WTC11 (cell line): ENCODE data around the gene ATP12A. TPM values are rescaled to one million over a fixed set of nuclear protein-coding genes. Genes with fewer than 3 reads are reported as not detected.

ENCODE experiments used
- ATAC-seq: fragments of 200-7000 bp; cut with Tn5 transposase; 2 replicates; pipeline ENCODE4 v1.10.0; 2021; ENCODE audit warnings: mild to moderate bottlenecking, moderate library complexity
- CTCF ChIA-PET: fragments of 300-600 bp; sonication (Branson Sonifier 250); formaldehyde crosslinking; loops from one replicate; lab custom pipeline; 2021; ENCODE audit warnings: antibody characterized with exemption; lab: Charles Lee
- POLR2A ChIA-PET: fragments of 350-600 bp; sonication (Branson Sonifier 250); formaldehyde crosslinking; loops from one replicate; lab custom pipeline; 2021; ENCODE audit warnings: antibody characterized with exemption; lab: Charles Lee
- DNase-seq: peaks from one replicate; pipeline ENCODE4 v3.0.0; 2021; ENCODE audit warnings: low spot score
- H3K27ac Mint-ChIP-seq: 2 replicates; pipeline ENCODE4 v1.8.0; 2021; ENCODE audit warnings: mixed read lengths
- H3K27me3 Mint-ChIP-seq: 2 replicates; pipeline ENCODE4 v1.8.0; 2021; ENCODE audit warnings: low read depth, mild to moderate bottlenecking, moderate library complexity, mixed read lengths
- H3K36me3 Mint-ChIP-seq: 2 replicates; pipeline ENCODE4 v1.8.0; 2021; ENCODE audit warnings: mixed read lengths
- H3K4me1 Mint-ChIP-seq: 2 replicates; pipeline ENCODE4 v1.8.0; 2022; ENCODE audit warnings: mixed read lengths
- H3K4me3 Mint-ChIP-seq: 2 replicates; pipeline ENCODE4 v1.8.0; 2021; ENCODE audit warnings: mild to moderate bottlenecking, moderate library complexity, mixed read lengths
- H3K9me3 Mint-ChIP-seq: 2 replicates; pipeline ENCODE4 v1.8.0; 2021; ENCODE audit warnings: mixed read lengths
- AFF4 ChIP-seq: sonication (generic); formaldehyde crosslinking; IDR thresholded peaks from 2 replicates; pipeline ENCODE4 v1.8.1; 2023; ENCODE audit warnings: mild to moderate bottlenecking, missing genetic modification reagents, borderline replicate concordance
- ATF3 ChIP-seq: sonication (generic); formaldehyde crosslinking; conservative IDR thresholded peaks from 2 replicates; pipeline ENCODE4 v1.8.1; 2022; ENCODE audit warnings: mild to moderate bottlenecking, missing genetic modification reagents
- CDX4 ChIP-seq: fragments of 250-450 bp; sonication (Bioruptor Pico); IDR thresholded peaks from 2 replicates; pipeline ENCODE4 v1.9.0; 2021; ENCODE audit warnings: moderate library complexity, mild to moderate bottlenecking, inconsistent platforms, borderline replicate concordance
- CREB1 ChIP-seq: sonication (generic); formaldehyde crosslinking; IDR thresholded peaks from 2 replicates; pipeline ENCODE4 v1.8.0; 2023; ENCODE audit warnings: mild to moderate bottlenecking, missing genetic modification reagents
- E2F4 ChIP-seq: sonication (generic); formaldehyde crosslinking; IDR thresholded peaks from 2 replicates; pipeline ENCODE4 v1.8.1; 2022; ENCODE audit warnings: low read depth, mild to moderate bottlenecking, moderate library complexity, missing genetic modification reagents, borderline replicate concordance
- ESRRA ChIP-seq: sonication (generic); formaldehyde crosslinking; IDR thresholded peaks from 2 replicates; pipeline ENCODE4 v1.8.1; 2022; ENCODE audit warnings: mild to moderate bottlenecking, missing genetic modification reagents, borderline replicate concordance
- ETV6 ChIP-seq: sonication (generic); formaldehyde crosslinking; IDR thresholded peaks from 2 replicates; pipeline ENCODE4 v1.8.1; 2022; ENCODE audit warnings: mild to moderate bottlenecking, missing genetic modification reagents
- FOXJ3 ChIP-seq: sonication (generic); formaldehyde crosslinking; IDR thresholded peaks from 2 replicates; pipeline ENCODE4 v1.9.0; 2021; ENCODE audit warnings: missing genetic modification reagents, mild to moderate bottlenecking, borderline replicate concordance
- GRHL2 ChIP-seq: fragments of 250-450 bp; sonication (Bioruptor Pico); IDR thresholded peaks from 2 replicates; pipeline ENCODE4 v1.8.0; 2022; ENCODE audit warnings: mild to moderate bottlenecking, moderate library complexity; ENCODE audit not compliant: insufficient replicate concordance, severe bottlenecking
- MLX ChIP-seq: sonication (generic); formaldehyde crosslinking; IDR thresholded peaks from 2 replicates; pipeline ENCODE4 v1.8.1; 2023; ENCODE audit warnings: mild to moderate bottlenecking, missing genetic modification reagents, moderate library complexity
- NR3C1 ChIP-seq: sonication (generic); formaldehyde crosslinking; conservative IDR thresholded peaks from 2 replicates; pipeline ENCODE4 v1.8.1; 2023; ENCODE audit warnings: low read depth, mild to moderate bottlenecking, missing genetic modification reagents
- PRDM15 ChIP-seq: sonication (generic); formaldehyde crosslinking; IDR thresholded peaks from 2 replicates; pipeline ENCODE4 v1.8.0; 2022; ENCODE audit warnings: missing genetic modification reagents
- SOX15 ChIP-seq: fragments of 250-450 bp; sonication (Bioruptor Pico); IDR thresholded peaks from 2 replicates; pipeline ENCODE4 v1.9.0; 2021; ENCODE audit warnings: mild to moderate bottlenecking
- SP1 ChIP-seq: sonication (generic); formaldehyde crosslinking; conservative IDR thresholded peaks from 2 replicates; pipeline ENCODE4 v1.8.1; 2022; ENCODE audit warnings: missing genetic modification reagents
- STAT6 ChIP-seq: sonication (generic); formaldehyde crosslinking; conservative IDR thresholded peaks from 2 replicates; pipeline ENCODE4 v1.8.1; 2023; ENCODE audit warnings: mild to moderate bottlenecking, low read depth, missing genetic modification reagents, moderate library complexity
- TP53 ChIP-seq: sonication (generic); formaldehyde crosslinking; IDR thresholded peaks from 2 replicates; pipeline ENCODE4 v1.8.1; 2023; ENCODE audit warnings: mild to moderate bottlenecking, missing genetic modification reagents
- ZNF121 ChIP-seq: sonication (generic); formaldehyde crosslinking; IDR thresholded peaks from 2 replicates; pipeline ENCODE4 v1.8.0; 2023; ENCODE audit warnings: missing genetic modification reagents
- ZNF425 ChIP-seq: fragments of 250-450 bp; sonication (Bioruptor Pico); conservative IDR thresholded peaks from 2 replicates; pipeline ENCODE4 v1.9.0; 2021; ENCODE audit warnings: mild to moderate bottlenecking
- ZNF512 ChIP-seq: sonication (generic); formaldehyde crosslinking; IDR thresholded peaks from 2 replicates; pipeline ENCODE4 v1.8.1; 2022; ENCODE audit warnings: missing genetic modification reagents, borderline replicate concordance
- total RNA-seq: library from RNA; stranded (reverse); gene quantifications from 3 replicates; pipeline ENCODE4 v1.2.3, GENCODE V29; 2021

Gene ATP12A
- total RNA-seq, 1 experiment from 2014 or later = 1.4 TPM

GRCh38 chr13:24699541-24699940 lies 19.3 kb downstream of the ATP12A start (continued):
- no peak for TF ChIP-seq ZNF425 (CRISPR knock-in tag)
- no peak for TF ChIP-seq NR3C1
- no peak for TF ChIP-seq CREB1 (CRISPR knock-in tag)
- TF ChIP-seq SP1 (CRISPR knock-in tag) = no peak
- TF ChIP-seq FOXJ3 (CRISPR knock-in tag) = no peak
- TF ChIP-seq MLX (CRISPR knock-in tag) = no peak
- no peak for TF ChIP-seq ZNF121 (CRISPR knock-in tag)
- TF ChIP-seq ESRRA (CRISPR knock-in tag) = no peak
- no peak for TF ChIP-seq SOX15 (CRISPR knock-in tag)
- no peak for TF ChIP-seq E2F4 (CRISPR knock-in tag)
- TF ChIP-seq ATF3 = no peak
- no peak for TF ChIP-seq AFF4
- TF ChIP-seq STAT6 = no peak
- no peak for TF ChIP-seq CDX4
- TF ChIP-seq, all 79 proteins: peak for 0

GRCh38 chr13:24700539-24700938 lies 20.3 kb downstream of the ATP12A start:
- no peaks in the 10 kb centered on the region for H3K4me1 Mint-ChIP-seq
- ChIA-PET CTCF (interaction anchor here (0.7 kb wide), 1 partner anchor 8 kb away, joined by 5 read pairs; no protein-coding TSS in a partner anchor), POLR2A (no interaction called here)
- H3K4me3 Mint-ChIP-seq = no peak overlapping the region
- ATAC-seq = no peak
- H3K27me3 Mint-ChIP-seq = no peaks in the 10 kb centered on the region
- DNase-seq = no peak
- no peaks in the 10 kb centered on the region for H3K9me3 Mint-ChIP-seq
- H3K36me3 Mint-ChIP-seq = no peaks in the 10 kb centered on the region
- no peak overlapping the region for H3K27ac Mint-ChIP-seq
- TF ChIP-seq ZNF512 (CRISPR knock-in tag) (no peak), ETV6 (CRISPR knock-in tag) (no peak), GRHL2 (CRISPR knock-in tag) (no peak), PRDM15 (no peak), TP53 (CRISPR knock-in tag) (no peak)
